Measurements from ENCODE around the gene FAT3.

The FAT3 gene

DNA sequence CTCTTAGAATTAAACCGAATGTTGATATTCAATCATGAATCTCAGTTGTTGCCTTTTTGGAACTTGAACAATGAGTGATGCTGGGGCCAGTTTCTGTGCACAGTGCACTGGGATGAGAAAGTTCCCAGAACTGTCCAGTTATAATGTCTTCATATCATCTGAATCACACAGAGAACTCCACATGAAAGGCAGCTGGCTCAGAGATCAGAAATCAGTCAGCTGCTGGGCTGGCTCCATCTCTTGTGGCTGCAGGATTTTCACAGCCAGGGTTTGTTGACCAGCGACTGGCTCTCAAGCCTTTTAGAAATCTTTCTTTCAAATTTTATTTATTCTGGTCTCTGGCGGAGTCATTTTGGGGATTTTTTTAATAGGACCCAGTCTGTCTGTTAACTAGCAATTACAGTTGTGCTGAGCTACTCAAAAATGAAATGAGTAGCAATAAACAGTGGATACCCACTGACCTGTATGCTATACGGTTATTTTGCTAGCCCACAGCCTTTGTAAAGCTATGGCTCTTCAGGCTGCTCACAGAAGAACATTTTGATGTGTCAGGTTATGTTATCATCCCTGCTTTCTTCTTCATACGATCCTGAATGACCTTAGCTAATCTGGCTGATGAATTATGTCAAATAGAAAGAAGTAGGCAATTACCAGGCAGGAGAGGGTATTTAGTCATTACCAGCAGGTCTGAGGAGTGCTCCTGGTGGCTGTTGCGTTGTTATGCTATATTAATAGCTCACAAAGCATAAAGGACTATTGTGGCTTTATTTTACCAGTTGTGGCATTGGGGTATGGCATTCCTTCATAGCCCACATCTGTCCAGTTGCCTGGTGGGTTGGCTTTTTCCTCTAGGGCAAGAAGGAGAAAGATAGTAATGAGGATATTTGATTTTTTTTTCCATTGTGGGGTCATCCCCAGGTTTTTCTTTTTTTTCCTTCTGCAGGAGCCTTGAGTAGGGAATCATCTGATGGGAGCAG lies 3.6 kb downstream of the FAT3 start:
- DNase-seq (ENCODE audit: low read depth): no peak

DNA sequence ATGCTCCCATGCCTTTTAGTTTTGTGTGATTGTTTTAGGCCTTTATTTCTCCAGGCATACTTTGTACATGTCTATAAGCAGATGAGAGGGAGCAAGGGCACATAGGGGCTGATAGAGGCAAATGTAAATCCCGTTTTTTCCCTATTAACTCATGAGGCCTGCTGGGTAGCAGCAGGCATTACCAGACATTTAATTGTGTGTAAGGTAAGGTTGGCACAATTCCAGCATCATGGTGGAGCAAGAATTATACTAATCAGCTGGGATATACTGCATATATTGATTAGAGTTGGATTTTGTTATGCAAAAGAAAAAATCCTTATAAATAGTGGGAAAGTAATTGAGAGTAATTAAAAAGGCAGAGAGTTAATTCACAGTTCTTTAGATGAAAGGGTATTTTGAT lies 12.2 kb downstream of the FAT3 start:
- no peak for DNase-seq (ENCODE audit: low read depth)

DNA sequence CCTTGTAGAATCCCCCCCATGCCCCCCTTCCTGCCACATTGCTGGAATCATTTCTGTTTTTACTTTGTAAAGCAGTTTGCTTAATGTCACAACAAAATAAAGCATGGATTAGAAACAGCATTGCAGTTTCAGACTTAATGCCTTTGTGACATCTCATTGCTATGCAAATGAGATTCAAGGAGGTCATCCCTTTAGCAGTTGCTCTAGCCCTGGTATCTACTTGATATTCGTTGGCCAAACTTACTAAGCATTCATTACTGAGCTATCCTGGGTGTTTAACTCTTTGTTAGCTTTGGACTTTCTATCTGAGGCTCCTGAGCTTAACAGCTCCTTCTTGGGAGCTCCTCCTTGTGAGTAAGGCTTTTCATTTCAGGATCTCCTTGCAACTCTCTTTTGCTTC lies 16.3 kb downstream of the FAT3 start:
- no peak for DNase-seq (ENCODE audit: low read depth)

DNA sequence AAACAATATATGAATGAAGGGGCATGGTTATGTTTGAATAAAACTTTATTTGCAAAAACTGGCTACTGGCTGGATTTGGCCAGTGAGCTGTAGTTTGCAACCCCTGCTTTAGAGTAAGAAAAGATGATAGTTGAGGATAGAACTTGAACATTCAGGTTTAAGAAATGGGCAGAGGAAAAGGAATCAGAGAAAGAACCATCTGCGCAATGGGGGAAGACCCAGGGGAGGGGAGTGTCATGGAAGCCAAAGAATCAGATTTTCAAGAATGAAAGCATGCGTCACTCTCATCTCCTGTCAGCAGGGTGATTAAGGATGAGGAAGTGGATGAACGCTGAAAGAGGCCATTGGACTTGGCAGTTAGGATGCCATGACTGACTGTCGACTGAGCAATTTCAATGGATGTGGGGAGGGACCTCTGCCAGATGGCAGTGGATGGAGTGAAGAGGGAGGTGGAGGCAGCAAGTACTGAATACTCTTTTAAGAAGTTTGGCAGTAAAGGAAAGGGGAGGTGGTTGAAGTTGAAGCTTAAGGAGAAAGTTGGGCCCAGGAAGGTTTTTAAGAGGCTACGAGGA lies 21.2 kb downstream of the FAT3 start:
- no peak for DNase-seq (ENCODE audit: low read depth)

DNA sequence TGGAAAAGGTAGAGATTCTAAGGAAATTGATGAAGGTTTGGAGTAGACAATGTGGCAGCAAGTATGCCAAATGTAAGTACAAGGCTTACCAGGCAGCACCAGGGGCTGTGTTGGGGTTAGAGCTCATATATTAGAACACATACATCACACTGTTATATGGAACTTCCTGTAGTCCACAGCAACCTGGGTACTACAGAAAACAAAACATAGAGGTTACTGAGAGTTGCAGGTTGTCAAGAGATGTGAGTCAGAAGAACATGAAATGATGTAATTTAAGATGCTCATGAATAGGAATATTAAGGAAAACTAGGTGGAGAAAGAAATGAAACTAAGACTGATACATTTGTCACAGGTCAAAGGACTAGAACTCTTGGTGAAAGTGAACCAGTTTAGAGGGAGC lies 22.0 kb downstream of the FAT3 start:
- no peak for DNase-seq (ENCODE audit: low read depth)

DNA sequence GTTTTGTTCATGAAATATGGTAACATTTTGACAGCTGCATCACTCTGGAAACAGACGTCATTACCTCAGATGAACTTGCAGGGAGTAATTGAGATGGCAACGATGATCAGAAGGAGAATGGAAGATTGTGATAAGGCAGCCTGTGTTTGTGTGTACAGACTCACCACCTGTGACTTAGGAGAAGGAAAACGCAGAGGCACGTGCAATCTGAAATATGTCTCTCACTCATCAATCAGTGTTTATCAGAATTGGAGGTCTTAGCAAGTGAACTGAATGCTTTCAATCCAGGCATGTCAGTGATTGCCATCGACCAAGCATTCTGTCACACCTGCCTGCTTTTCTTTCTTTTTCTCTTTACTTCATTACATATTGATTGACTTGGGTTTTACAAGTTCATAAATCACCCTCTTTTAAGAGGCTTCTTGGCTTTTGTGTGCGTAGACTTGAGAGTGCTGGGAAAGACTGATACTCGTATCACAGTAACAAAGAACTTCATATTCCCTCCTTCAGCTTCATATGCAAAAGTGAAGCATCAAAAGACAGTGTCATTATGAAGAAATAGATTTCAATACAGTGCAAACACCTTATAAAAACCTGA lies 24.6 kb downstream of the FAT3 start:
- no peak for DNase-seq (ENCODE audit: low read depth)

DNA sequence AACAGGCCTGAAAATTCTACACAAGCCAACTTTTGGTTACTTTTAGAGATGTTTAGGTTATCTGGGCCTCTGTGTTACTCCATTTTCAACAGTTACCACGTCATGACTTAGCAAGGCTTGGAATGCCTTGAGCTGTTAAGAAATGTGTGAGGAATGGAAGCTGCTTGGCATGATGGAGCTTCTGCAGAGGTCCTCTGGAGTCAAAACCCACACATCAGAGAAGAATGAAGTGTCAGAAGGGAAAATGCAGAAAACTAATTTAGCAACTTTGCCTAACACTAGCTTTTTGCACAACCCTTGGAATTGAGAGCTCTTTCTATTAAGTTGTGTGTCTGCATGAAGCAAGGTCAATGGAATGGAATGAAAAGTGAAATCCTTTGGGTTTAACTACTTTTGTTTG lies 27.4 kb downstream of the FAT3 start:
- DNase-seq (ENCODE audit: low read depth): no peak

DNA sequence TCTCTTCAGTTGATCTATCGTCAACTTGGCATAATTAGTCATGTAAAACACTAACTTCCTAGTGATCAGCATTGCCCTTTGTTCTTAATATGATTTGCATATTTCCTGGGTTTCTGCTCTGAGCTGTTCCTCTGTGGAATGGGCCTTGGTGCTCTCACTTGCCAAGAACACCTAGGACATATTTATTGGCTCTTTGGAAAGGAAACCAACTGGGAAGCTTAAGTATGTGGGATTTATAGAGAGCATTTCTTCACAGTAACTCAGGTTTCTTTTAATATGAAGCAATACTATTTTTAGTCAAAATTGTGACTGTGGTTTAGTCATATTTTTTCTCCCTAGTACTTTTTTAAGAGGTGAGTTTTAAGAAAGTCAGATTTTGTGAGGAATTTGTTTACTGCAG lies 28.8 kb downstream of the FAT3 start:
- no peak for DNase-seq (ENCODE audit: low read depth)

DNA sequence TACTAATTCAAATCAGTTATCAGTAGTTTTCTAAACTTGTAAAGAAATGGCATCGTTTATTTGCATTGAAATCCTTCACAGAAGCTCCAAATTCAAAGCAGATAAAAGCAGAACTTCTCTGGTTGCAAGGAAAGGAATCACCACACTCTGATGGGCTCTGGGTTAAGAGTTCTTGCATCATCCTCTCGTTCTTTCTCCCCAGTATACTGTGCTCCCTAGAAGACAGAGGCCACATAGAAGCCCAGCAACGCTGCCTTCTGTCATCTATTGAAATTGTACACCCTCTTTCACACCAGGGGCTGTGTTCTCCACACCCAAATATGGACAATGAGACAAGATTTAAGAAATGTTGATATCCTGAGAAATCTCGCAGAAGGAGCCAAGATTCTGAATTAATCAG lies 29.3 kb downstream of the FAT3 start:
- no peak for DNase-seq (ENCODE audit: low read depth)

DNA sequence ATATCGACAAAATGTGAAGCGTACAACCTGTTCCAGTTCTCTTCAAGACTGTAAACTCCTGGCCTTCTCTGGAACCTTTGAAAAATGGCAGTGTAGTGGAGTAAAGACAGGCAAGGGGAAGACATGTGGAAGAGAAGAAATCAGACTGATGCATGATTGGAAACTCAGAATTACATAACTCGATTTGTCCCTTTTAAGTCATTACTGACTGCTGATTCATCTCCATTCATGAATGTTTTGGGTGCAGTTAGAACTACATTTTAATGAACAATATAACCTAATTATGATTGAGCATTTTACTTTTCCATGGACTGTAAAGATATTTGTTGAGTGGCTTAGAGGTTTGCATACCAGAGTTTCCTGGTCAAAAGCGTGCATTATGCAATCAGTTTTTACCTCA lies 32.9 kb downstream of the FAT3 start:
- no peak for DNase-seq (ENCODE audit: low read depth)

DNA sequence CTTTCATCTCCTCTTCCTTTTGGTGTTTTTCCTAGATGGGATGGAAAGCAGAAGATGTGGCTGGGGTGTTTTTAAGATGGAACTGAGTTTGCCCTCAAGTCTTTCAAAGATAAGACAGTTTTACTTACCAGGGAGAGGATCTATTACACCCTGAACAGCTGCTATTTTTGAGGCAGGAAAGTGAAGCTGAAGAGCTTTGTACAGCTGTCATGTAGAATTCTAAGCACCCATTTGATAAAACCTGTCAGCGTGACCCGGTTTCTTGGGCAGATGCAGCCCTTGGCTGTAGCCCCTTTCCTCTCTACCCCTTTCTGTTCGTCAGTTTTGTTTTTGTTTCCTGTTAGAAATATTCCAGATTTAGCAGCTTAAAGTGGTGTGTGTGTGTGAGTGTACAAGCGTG lies 35.2 kb downstream of the FAT3 start:
- no peak for DNase-seq (ENCODE audit: low read depth)

DNA sequence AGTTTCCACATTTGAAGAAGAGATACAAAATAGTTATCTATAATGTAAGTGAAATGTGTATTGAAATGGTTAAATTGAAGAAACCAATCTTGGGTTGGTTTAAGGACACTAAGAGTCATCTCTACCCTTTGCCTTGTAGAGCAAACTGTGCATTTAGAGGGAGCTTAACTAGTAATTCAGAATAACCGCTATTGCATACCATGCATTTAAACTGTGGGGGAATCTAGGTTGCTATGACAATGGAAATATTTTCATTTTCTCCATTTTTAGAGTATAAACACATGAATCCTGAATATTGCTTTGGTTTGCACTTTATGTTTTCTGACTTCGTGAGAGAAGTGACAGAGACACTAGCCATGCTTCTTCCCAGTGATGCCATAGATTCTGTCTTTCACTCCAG lies 39.7 kb downstream of the FAT3 start:
- no peak for DNase-seq (ENCODE audit: low read depth)

DNA sequence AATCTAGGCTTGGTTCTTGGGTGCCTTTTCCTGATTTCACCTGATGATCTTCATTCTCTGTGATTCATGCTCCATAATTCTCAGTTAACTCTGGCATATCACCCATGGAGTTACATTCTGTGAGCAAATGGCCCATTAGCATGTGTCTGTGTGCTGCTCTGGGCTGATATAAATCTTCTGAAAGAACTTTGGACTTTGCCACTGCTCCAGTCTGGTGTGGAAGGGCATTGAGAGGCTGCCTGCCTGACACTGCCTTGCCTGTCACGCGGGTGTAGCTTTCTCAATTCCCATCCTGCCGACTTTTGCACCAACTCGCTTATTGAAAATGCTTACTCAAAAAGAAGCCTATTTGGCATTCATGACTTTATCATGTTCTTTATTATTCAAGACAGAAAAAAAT lies 42.2 kb downstream of the FAT3 start:
- no peak for DNase-seq (ENCODE audit: low read depth)

DNA sequence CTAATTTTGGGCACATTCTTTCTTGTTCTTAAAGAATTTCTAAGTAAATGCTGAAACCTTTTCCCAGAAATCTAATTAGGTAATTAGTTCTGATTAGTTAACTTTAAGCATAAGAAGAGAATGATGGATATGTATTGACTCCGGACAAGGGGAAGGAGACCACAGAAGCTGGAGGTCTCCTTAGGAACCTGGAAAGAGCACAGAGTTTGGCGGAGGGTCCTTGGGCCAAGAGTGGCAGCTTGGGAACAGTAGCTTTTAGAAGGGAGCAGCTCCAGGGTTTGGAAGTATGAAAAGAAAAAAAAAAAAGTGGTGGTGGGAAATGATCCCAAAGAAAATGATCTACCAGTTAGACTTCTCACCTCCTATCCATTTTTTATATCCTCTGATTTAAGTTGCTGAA lies 42.7 kb downstream of the FAT3 start:
- DNase-seq (ENCODE audit: low read depth): no peak

DNA sequence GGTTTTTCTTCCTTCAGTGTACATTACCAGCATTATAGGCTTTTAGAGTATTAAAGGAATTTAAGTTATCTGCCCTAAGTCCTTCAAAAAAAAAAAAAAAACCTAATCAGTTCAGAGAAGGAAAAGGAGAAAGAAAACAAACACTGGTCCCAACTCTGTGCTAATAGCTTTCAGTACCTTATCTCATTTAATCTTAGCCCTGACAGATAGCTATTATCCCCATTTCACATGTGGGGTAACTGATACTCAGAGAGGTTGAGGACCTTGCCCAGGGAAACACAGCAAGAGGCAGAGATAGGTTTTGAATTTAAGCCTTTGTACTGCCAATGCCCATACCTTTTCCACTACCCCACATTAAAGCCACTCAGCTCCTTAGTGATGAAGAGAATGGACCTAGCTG lies 43.4 kb downstream of the FAT3 start:
- DNase-seq (ENCODE audit: low read depth): no peak

DNA sequence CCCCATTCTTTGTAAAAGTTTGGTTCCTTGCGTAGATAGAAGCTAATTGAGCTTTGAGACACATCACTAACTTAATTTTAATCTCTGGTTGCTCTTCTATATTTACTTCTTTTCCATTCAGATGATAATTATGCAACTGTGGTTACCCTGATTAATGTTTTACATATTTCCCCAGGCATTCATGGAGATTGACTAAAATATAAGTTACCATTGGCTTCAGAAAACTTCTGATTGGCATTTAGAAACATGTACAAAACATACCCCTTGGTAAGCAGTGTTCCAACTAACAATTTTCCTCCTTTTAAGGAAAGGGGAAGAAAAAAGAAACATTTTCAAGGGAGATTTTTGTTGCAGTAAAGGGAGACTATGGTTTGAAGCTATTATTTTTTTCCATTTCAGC lies 43.9 kb downstream of the FAT3 start:
- no peak for DNase-seq (ENCODE audit: low read depth)

DNA sequence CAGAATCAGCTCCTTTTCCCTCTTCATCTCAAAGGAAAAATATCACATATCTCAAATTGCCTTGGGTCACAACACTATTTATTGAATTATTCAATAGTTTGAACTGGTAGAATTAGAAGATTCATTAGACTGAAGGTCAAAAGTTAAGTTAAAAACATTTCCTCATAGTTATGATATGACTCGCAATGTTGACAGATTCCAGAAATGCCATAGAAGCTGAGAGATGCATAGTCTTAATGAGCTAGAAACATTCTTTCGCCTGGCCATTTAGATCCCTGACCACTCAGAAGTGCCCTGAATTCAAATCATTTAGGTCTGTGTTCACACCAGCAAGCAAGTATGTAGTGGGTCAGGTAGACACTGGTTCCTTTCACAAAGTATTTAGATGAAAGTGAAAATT lies 44.4 kb downstream of the FAT3 start:
- DNase-seq (ENCODE audit: low read depth): no peak

DNA sequence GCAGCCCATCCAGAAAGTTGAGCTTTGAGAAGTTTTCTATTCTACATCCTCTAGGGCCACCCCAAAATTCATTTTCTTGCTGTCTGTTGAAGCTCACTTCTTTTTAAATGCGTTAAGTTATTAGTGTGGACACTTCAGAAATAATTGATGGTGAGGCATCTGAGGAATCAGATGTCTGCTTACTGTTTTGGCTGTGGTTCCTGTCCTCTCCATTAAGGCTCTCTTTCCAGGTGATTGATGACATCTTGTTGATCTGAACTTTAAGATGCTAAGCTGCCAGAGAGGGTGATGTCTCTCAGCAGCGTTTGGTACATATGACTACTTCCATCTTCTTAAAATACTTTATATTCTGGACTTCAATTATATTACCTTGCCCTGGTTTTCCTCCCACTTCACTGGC lies 45.2 kb downstream of the FAT3 start:
- DNase-seq (ENCODE audit: low read depth): no peak

DNA sequence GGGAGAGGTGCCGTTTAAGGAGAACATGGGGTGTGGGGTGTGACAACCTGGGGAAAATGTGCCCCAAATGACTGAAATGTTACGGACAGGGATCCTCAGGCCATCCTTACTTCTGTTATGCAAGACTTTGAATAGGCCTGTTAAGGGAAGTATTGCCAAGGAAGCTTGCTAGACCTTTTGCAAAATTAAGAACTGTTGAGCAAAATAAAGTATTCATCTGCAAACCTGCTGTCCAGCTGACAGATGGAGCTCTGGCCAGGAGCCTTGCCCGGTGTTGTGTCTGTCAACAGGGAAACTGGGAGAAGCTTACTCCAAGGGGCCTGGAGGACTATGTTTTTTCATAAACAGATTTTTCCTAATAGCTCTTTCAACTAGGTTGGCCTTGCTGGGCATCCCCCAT lies 48.0 kb downstream of the FAT3 start:
- DNase-seq (ENCODE audit: low read depth): no peak
